Hematopoietic multipotent progenitor cell treated with erythropoietin and hydrocortisone succinate and interleukin-3 and kit ligand, for 15 days (in vitro differentiated cells): ENCODE data around the gene SBNO1.
"Not testable (repeated sequence)": the region's sequence is repeated elsewhere in the genome, so short reads cannot be mapped to it uniquely, and the experiment has no call there.

Source experiments
- DNase-seq: peaks from one replicate; pipeline ENCODE4 v3.0.0-alpha.2; 2015; ENCODE audit warnings: low spot score

SBNO1 gene

GRCh38 chr12:123388951-123389559 is 24.4 kb upstream of the SBNO1 start:
- DNase-seq = no peak

- peak; percentile 82 for DNase-seq
These were observed 23.7 kb upstream of the SBNO1 start for GRCh38 chr12:123388177-123388950.

GRCh38 chr12:123387508-123388176 is 23.0 kb upstream of the SBNO1 start:
- DNase-seq = peak; percentile 74

GRCh38 chr12:123385536-123385935 is 20.9 kb upstream of the SBNO1 start:
- not testable (repeated sequence) for DNase-seq

GRCh38 chr12:123384994-123385376 is 20.3 kb upstream of the SBNO1 start:
- DNase-seq = peak; percentile 24

- peak; percentile 48 for DNase-seq
These were observed 19.8 kb upstream of the SBNO1 start for GRCh38 chr12:123384318-123384993.

- DNase-seq = no peak
These were observed 18.0 kb upstream of the SBNO1 start for GRCh38 chr12:123382684-123383083.

- DNase-seq = no peak
These were observed 14.7 kb upstream of the SBNO1 start for GRCh38 chr12:123379391-123379790.

- not testable (repeated sequence) for DNase-seq
These were observed 7.8 kb upstream of the SBNO1 start for GRCh38 chr12:123372415-123372814.

- DNase-seq = not testable (repeated sequence)
These were observed 7.2 kb upstream of the SBNO1 start for GRCh38 chr12:123371667-123372368.

- DNase-seq = no peak
These were observed 4.6 kb upstream of the SBNO1 start for GRCh38 chr12:123369229-123369628.

GRCh38 chr12:123368431-123368830 is 3.8 kb upstream of the SBNO1 start:
- not testable (repeated sequence) for DNase-seq

- DNase-seq = no peak
These were observed 2.9 kb upstream of the SBNO1 start for GRCh38 chr12:123367511-123367910.

- peak; percentile 99 for DNase-seq
These were observed 624 bp upstream of the SBNO1 start for GRCh38 chr12:123365025-123365917.

- peak; percentile 31 for DNase-seq
These were observed 711 bp downstream of the SBNO1 start for GRCh38 chr12:123363740-123364531.

- no peak for DNase-seq
These were observed 1.3 kb downstream of the SBNO1 start for GRCh38 chr12:123363390-123363739.

GRCh38 chr12:123358035-123358434 is 6.6 kb downstream of the SBNO1 start:
- DNase-seq = no peak

- no peak for DNase-seq
These were observed 8.4 kb downstream of the SBNO1 start for GRCh38 chr12:123356159-123356670.

- no peak for DNase-seq
These were observed 10.0 kb downstream of the SBNO1 start for GRCh38 chr12:123354600-123354999.

- DNase-seq = no peak
These were observed 13.3 kb downstream of the SBNO1 start for GRCh38 chr12:123351349-123351748.
